ENCODE results near the gene PACS2. TPM values are rescaled to one million over a fixed set of nuclear protein-coding genes. Genes with fewer than 3 reads are reported as not detected.

The PACS2 gene
- total RNA-seq, 3 donors from 2014 or later (not counting 1 experiment from before 2014, with no cell fraction given), result 58.4 to 76.5 (median 69.2) TPM

DNA sequence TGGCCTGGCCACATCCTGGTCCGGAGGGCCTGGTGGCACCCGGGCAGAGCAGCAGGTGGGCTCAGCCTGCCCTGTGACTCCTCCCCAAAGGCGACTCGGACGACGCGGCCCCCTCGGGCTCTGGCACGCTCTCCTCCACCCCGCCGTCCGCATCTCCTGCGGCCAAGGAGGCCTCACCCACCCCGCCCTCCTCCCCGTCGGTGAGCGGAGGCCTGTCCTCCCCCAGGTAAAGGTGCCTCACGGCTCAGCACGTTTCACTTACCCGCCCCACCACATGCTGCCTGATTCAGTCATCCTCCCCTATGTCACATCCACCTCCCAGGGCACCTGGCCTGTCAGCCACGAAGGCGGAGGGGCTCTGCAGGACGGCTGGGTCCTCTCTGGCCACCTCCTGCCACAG, 77.0 kb downstream of the PACS2 start:
- Mint-ChIP-seq H3K4me3 (no peak overlapping the region), H3K9me3 (no peaks in the 10 kb centered on the region), H3K27me3 (ENCODE audit: low read depth in 2 of 2) (no peaks in the 10 kb centered on the region), H3K36me3 (no peaks in the 10 kb centered on the region), H3K4me1 (peaks cover 8 to 30% of the 10 kb centered on the region in 2 donors), H3K27ac (no peak overlapping the region)
- H3K4me1 ChIP-seq (ENCODE audit: control insufficient read depth, insufficient read depth, low read length), result peaks cover 71% of the 10 kb centered on the region
- intact Hi-C loops (cut with micrococcal nuclease), result no loop called here
- no peaks in the 10 kb centered on the region for H3K27me3 ChIP-seq (ENCODE audit: control insufficient read depth, insufficient read depth, low read length)
- WGBS (ENCODE audit: insufficient coverage), result 93% methylated on average over 23 of the region's 23 CpGs
- no peaks in the 10 kb centered on the region for H3K36me3 ChIP-seq (ENCODE audit: control insufficient read depth, insufficient read depth, low read length)
- no peaks in the 10 kb centered on the region for H3K9me3 ChIP-seq (ENCODE audit: control insufficient read depth, insufficient read depth, low read length)
- TF ChIP-seq CTCF (IDR thresholded peaks at IDR 0.05), result no peak
- ATAC-seq (no peak), DNase-seq (no peak)
- H3K27ac ChIP-seq (ENCODE audit: low read length), result no peak overlapping the region
- no peak overlapping the region for H3K4me3 ChIP-seq (ENCODE audit: low read length)

GRCh38 chr14:105392131-105393090, 77.9 kb downstream of the PACS2 start:
- Mint-ChIP-seq H3K4me3 (no peak overlapping the region), H3K9me3 (no peaks in the 10 kb centered on the region), H3K36me3 (no peaks in the 10 kb centered on the region), H3K27me3 (ENCODE audit: low read depth in 2 of 2) (no peaks in the 10 kb centered on the region), H3K27ac (no peak overlapping the region), H3K4me1 (peaks cover 8 to 38% of the 10 kb centered on the region in 2 donors)
- H3K9me3 ChIP-seq (ENCODE audit: control insufficient read depth, insufficient read depth, low read length), result no peaks in the 10 kb centered on the region
- DNase-seq, result no peak
- H3K36me3 ChIP-seq (ENCODE audit: control insufficient read depth, insufficient read depth, low read length), result no peaks in the 10 kb centered on the region
- no peaks in the 10 kb centered on the region for H3K27me3 ChIP-seq (ENCODE audit: control insufficient read depth, insufficient read depth, low read length)
- no peak for ATAC-seq
- peaks cover 80% of the 10 kb centered on the region for H3K4me1 ChIP-seq (ENCODE audit: control insufficient read depth, insufficient read depth, low read length)
- intact Hi-C loops (cut with micrococcal nuclease), result no loop called here
- TF ChIP-seq CTCF (IDR thresholded peaks at IDR 0.05), result no peak
- no peak overlapping the region for H3K27ac ChIP-seq (ENCODE audit: low read length)
- H3K4me3 ChIP-seq (ENCODE audit: low read length), result no peak overlapping the region
- WGBS (ENCODE audit: insufficient coverage), result 95% methylated on average over 40 of the region's 40 CpGs

- WGBS (ENCODE audit: insufficient coverage), result 96% methylated on average over 14 of the region's 14 CpGs
- intact Hi-C loops (cut with micrococcal nuclease), result no loop called here
- no peaks in the 10 kb centered on the region for H3K27me3 ChIP-seq (ENCODE audit: control insufficient read depth, insufficient read depth, low read length)
- H3K27me3 Mint-ChIP-seq (ENCODE audit: low read depth in 2 of 2), result no peaks in the 10 kb centered on the region
- no peaks in the 10 kb centered on the region for H3K36me3 ChIP-seq (ENCODE audit: control insufficient read depth, insufficient read depth, low read length)
- DNase-seq (no peak), ATAC-seq (no peak)
- no peak for TF ChIP-seq CTCF (IDR thresholded peaks at IDR 0.05)
- peaks cover 11 to 44% of the 10 kb centered on the region in 2 donors for H3K4me1 Mint-ChIP-seq
- peaks cover 80% of the 10 kb centered on the region for H3K4me1 ChIP-seq (ENCODE audit: control insufficient read depth, insufficient read depth, low read length)
- H3K4me3 Mint-ChIP-seq, result no peak overlapping the region
- no peak overlapping the region for H3K4me3 ChIP-seq (ENCODE audit: low read length)
- H3K36me3 Mint-ChIP-seq, result no peaks in the 10 kb centered on the region
- H3K9me3 Mint-ChIP-seq, result no peaks in the 10 kb centered on the region
- H3K27ac ChIP-seq (ENCODE audit: low read length), result no peak overlapping the region
- H3K9me3 ChIP-seq (ENCODE audit: control insufficient read depth, insufficient read depth, low read length), result no peaks in the 10 kb centered on the region
- no peak overlapping the region for H3K27ac Mint-ChIP-seq
Measured at GRCh38 chr14:105393151-105393550, 78.6 kb downstream of the PACS2 start.
